Suprapubic skin (tissue), 4 donors: ENCODE results near the gene FSTL4. TPM values are rescaled to one million over a fixed set of nuclear protein-coding genes. Genes with fewer than 3 reads are reported as not detected.

Experiments used
- DNase-seq, 2 donors: peaks; one replicate each; pipeline ENCODE4 v3.0.0-alpha.2; 2019; ENCODE audit warnings: low spot score in 2 of 2
- H3K27ac ChIP-seq: fragments of 200-600 bp; sonication (generic); one replicate; pipeline ENCODE4 v1.5.1; 2019
- H3K27me3 ChIP-seq: fragments of 200-600 bp; sonication (generic); one replicate; pipeline ENCODE4 v1.5.1; 2019
- H3K36me3 ChIP-seq: fragments of 200-600 bp; sonication (generic); one replicate; pipeline ENCODE4 v1.5.1; 2019
- H3K4me1 ChIP-seq: fragments of 200-600 bp; sonication (generic); one replicate; pipeline ENCODE4 v1.5.1; 2019
- H3K4me3 ChIP-seq: fragments of 200-600 bp; sonication (generic); one replicate; pipeline ENCODE4 v1.5.1; 2019; ENCODE audit warnings: mild to moderate bottlenecking
- H3K9me3 ChIP-seq: fragments of 200-600 bp; sonication (generic); one replicate; pipeline ENCODE4 v1.5.1; 2019
- EP300 ChIP-seq: sonication (generic); formaldehyde crosslinking; IDR thresholded peaks from one replicate; pipeline ENCODE4 v1.6.1; 2017; ENCODE audit warnings: antibody characterized with exemption
- POLR2A ChIP-seq, 2 donors: fragments of 450-650 bp; IDR thresholded peaks; one replicate each; pipeline ENCODE4 v1.6.1; 2017; ENCODE audit warnings: antibody characterized with exemption in 2 of 2, mild to moderate bottlenecking in 2 of 2, moderate library complexity in 2 of 2
- POLR2AphosphoS5 ChIP-seq, 3 donors: sonication (generic); formaldehyde crosslinking; IDR thresholded peaks; one replicate each; pipeline ENCODE4 v1.6.1; 2017; ENCODE audit warnings: antibody characterized with exemption in 3 of 3
- WGBS: methylation state at CpG from one replicate; pipeline ENCODE4 v1.1.5; 2018; 5-methylcytosine and 5-hydroxymethylcytosine counted together
- total RNA-seq, 4 donors: library from RNA; depleted of rRNA; stranded (reverse); fragments of >200 nt; gene quantifications; one replicate each; pipeline ENCODE4 v1.1.0, GENCODE V29; 2016
- TF ChIP-seq, protein P1 (sequence below), 2 donors: fragments of 200-600 bp in 1 of 2; fragments of 450-650 bp in 1 of 2; sonication (generic) in 1 of 2; IDR thresholded peaks; one replicate each; pipeline ENCODE4 v1.5.1; 2016 to 2019; ENCODE audit warnings: antibody characterized with exemption in 2 of 2, mild to moderate bottlenecking in 1 of 2, moderate library complexity in 1 of 2

FSTL4 gene
- total RNA-seq, 4 donors from 2014 or later, result 2.3 to 6.4 (median 5.8) TPM

DNA sequence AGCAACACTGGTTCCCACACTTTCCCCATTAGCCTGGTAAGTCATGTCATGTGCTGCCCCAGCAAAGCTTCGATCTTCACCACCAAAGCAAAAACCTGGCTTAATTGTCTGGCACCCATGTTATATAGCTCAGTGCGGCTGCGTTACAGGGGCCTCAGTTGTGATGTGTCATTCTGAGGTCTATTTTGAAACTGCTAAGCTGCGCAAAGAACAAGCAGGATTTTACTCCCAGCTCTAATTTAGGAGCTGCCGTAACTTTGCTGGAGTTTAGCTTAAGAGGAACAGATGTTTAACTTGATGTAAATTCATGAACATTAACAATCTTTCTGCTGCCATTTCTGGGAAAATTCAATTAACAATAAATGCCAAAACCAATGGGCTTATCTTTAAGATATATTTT lies 286.5 kb downstream of the FSTL4 start:
- 87% methylated on average over 5 of the region's 5 CpGs for WGBS
- no peak overlapping the region for H3K4me3 ChIP-seq
- no peak for DNase-seq

DNA sequence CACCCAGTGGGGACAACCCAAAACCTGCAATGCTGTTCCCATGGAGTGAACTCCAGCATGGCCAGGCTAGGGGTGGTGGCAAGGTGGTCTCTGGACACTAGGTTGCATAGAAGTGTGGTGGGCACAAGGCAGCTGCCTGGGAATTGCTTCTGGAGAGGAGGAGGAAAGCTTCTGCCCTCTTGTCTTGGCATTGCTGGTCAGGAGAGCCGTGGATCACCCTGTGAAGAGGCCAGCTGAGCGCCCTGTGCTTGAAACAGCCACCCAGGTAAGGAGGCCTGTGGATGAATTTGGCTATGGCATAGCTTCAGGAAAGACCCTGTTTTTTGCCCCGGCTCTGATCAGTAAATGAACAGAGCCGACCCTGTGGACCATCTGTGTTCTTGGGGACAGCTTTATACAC lies 287.4 kb downstream of the FSTL4 start:
- no peaks in the 10 kb centered on the region for H3K36me3 ChIP-seq
- H3K4me1 ChIP-seq, result no peaks in the 10 kb centered on the region
- H3K27ac ChIP-seq, result no peak overlapping the region
- no peaks in the 10 kb centered on the region for H3K9me3 ChIP-seq
- DNase-seq, result no peak
- WGBS, result 94% methylated on average over 4 of the region's 4 CpGs
- H3K27me3 ChIP-seq, result no peaks in the 10 kb centered on the region
- no peak for TF ChIP-seq POLR2A (IDR thresholded peaks at IDR 0.05)
- TF ChIP-seq, protein P1, sequence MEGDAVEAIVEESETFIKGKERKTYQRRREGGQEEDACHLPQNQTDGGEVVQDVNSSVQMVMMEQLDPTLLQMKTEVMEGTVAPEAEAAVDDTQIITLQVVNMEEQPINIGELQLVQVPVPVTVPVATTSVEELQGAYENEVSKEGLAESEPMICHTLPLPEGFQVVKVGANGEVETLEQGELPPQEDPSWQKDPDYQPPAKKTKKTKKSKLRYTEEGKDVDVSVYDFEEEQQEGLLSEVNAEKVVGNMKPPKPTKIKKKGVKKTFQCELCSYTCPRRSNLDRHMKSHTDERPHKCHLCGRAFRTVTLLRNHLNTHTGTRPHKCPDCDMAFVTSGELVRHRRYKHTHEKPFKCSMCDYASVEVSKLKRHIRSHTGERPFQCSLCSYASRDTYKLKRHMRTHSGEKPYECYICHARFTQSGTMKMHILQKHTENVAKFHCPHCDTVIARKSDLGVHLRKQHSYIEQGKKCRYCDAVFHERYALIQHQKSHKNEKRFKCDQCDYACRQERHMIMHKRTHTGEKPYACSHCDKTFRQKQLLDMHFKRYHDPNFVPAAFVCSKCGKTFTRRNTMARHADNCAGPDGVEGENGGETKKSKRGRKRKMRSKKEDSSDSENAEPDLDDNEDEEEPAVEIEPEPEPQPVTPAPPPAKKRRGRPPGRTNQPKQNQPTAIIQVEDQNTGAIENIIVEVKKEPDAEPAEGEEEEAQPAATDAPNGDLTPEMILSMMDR (IDR thresholded peaks at IDR 0.05), result no peak
- TF ChIP-seq EP300, result no peak
- TF ChIP-seq POLR2AphosphoS5 (IDR thresholded peaks at IDR 0.05), result no peak
- no peak overlapping the region for H3K4me3 ChIP-seq

More for the DNA sequence above, 286.5 kb downstream of the FSTL4 start:
- Histone ChIP-seq H3K4me1 (no peaks in the 10 kb centered on the region), H3K9me3 (no peaks in the 10 kb centered on the region), H3K27ac (no peak overlapping the region), H3K27me3 (no peaks in the 10 kb centered on the region), H3K36me3 (no peaks in the 10 kb centered on the region)
- TF ChIP-seq EP300 (no peak), POLR2A (IDR thresholded peaks at IDR 0.05) (no peak), POLR2AphosphoS5 (IDR thresholded peaks at IDR 0.05) (no peak)
- TF ChIP-seq, protein P1 (IDR thresholded peaks at IDR 0.05), result no peak

DNA sequence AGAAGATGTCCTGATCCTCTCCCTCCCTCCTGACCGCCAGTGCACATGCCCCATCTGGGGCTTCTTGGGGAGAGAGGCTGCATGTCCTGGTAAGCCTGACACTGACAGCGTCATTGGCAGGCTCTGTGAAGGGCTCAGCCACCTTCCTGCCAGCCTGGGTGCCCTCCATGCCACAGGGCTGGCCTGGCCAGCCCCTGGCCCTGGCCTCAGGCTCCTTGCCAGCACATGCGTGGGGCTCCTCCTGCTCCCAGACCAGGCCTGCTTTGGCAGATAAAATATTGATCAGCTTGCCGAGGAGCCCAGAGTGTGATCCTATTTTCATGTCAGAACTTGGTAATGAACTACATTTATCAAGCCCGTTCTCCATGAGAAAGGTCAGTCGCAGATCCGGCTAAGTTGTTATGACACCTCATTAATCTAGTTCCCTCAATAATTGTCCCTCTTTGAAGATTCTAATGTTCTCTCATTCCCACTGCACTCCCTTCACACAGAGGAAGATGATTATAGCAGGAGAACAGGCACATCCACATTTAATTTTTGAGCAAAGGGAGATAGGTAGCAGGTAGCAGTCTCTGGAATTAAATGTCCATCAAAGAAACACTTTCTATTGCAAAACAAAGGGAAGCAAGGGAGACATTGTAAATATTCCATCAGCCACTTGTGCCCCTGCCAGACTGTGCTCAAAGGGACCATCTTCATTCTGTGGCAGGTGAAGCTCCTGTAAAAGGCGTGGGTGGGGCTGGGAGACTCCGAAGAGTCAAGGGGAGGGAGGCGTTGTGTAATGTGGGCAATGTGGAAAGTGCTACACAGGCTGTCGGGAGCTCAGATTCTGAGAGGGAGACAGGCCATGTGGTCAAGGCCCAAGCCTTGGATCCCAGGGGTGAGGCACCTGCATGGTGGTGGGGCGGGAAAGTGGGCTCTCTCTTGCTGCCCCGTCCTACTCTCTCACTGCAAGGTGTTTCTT lies 288.6 kb downstream of the FSTL4 start:
- no peak overlapping the region for H3K4me3 ChIP-seq
- H3K27me3 ChIP-seq, result no peaks in the 10 kb centered on the region
- H3K36me3 ChIP-seq, result no peaks in the 10 kb centered on the region
- H3K4me1 ChIP-seq, result no peaks in the 10 kb centered on the region
- 71% methylated on average over 12 of the region's 13 CpGs for WGBS
- TF ChIP-seq POLR2AphosphoS5 (IDR thresholded peaks at IDR 0.05), result no peak
- TF ChIP-seq POLR2A (IDR thresholded peaks at IDR 0.05), result no peak
- TF ChIP-seq, protein P1 (IDR thresholded peaks at IDR 0.05), result no peak
- TF ChIP-seq EP300, result no peak
- no peak for DNase-seq
- H3K9me3 ChIP-seq, result no peaks in the 10 kb centered on the region
- no peak overlapping the region for H3K27ac ChIP-seq

GRCh38 chr5:133322743-133323142 lies 289.6 kb downstream of the FSTL4 start:
- no peaks in the 10 kb centered on the region for H3K36me3 ChIP-seq
- WGBS, result 91% methylated on average over 5 of the region's 5 CpGs
- no peak for DNase-seq
- no peak overlapping the region for H3K4me3 ChIP-seq
- TF ChIP-seq POLR2A (IDR thresholded peaks at IDR 0.05), result no peak
- TF ChIP-seq POLR2AphosphoS5 (IDR thresholded peaks at IDR 0.05), result no peak
- TF ChIP-seq, protein P1 (IDR thresholded peaks at IDR 0.05), result no peak
- no peak for TF ChIP-seq EP300
- no peaks in the 10 kb centered on the region for H3K4me1 ChIP-seq
- H3K9me3 ChIP-seq, result no peaks in the 10 kb centered on the region
- no peaks in the 10 kb centered on the region for H3K27me3 ChIP-seq
- no peak overlapping the region for H3K27ac ChIP-seq

DNA sequence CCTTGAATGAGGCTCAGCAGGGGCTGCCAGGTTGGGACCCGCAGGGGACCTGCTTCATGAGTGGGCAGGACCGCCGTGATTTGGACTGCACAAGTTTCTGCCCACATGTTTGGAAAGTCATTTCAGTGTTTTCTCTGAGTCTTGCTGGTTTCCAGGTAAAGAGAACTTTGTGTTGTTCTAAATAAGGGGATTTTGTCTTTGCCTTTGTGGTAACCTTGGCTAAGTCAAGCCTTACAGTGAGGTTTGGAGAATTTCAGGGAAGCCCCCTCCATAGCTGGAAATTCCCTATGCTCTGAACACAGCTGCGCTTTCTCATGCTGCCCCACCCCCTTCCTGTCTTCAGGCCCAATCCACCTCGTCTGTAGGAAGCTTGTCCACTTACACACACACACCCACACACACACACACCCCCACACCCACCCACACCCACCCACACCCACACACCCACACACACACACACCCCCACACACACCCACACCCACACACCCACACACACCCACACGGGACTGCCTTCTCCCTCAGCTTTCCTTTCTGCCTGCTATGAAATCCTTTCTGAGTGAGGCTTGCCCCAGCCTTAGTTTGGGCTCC lies 290.4 kb downstream of the FSTL4 start:
- Histone ChIP-seq H3K4me3 (no peak overlapping the region), H3K36me3 (no peaks in the 10 kb centered on the region), H3K4me1 (no peaks in the 10 kb centered on the region), H3K9me3 (no peaks in the 10 kb centered on the region), H3K27me3 (no peaks in the 10 kb centered on the region), H3K27ac (no peak overlapping the region)
- TF ChIP-seq, protein P1 (IDR thresholded peaks at IDR 0.05), result no peak
- TF ChIP-seq POLR2AphosphoS5 (IDR thresholded peaks at IDR 0.05) (no peak), EP300 (no peak), POLR2A (IDR thresholded peaks at IDR 0.05) (no peak)
- DNase-seq, result no peak
- 27% methylated on average over 6 of the region's 6 CpGs for WGBS
